Right renal cortex interstitium (tissue), 3 donors: ENCODE measurements around the gene LRRC10B. TPM values are rescaled to one million over a fixed set of nuclear protein-coding genes. Genes with fewer than 3 reads are reported as not detected.
A peak's percentile ranks its signal among the peaks of the same experiment; 100 is the strongest.
"Not testable (repeated sequence)": the region's sequence is repeated elsewhere in the genome, so short reads cannot be mapped to it uniquely, and the experiment has no call there.

Experiments used
- DNase-seq, 3 donors: peaks; one replicate each; pipeline ENCODE4 v3.0.0-alpha.2; 2013; ENCODE audit warnings: low read depth in 3 of 3, low spot score in 2 of 3
- polyA plus RNA-seq, 3 donors: library from polyadenylated mRNA; unstranded; fragments of 120-200 nt; gene quantifications; one replicate each; pipeline ENCODE4 v1.2.1, GENCODE V29; 2013; ENCODE audit not compliant: insufficient read length in 3 of 3

The LRRC10B gene
- 1 to 10 TPM in 1 of 3 donors, under 1 TPM in 2; 0.72 to 1.1 (median 0.95) TPM for polyA plus RNA-seq

- DNase-seq = no peak
Measured at GRCh38 chr11:61507962-61508861, at the start of gene LRRC10B. TSS of gene LRRC10B (plus strand) at chr11:61508749. CDS start at chr11:61508999, 250 bp downstream.

- no peak for DNase-seq
Measured at GRCh38 chr11:61460474-61460881, 48.1 kb upstream of the LRRC10B start.

GRCh38 chr11:61460986-61461385, 47.6 kb upstream of the LRRC10B start:
- no peak for DNase-seq

GRCh38 chr11:61467602-61468001, 40.9 kb upstream of the LRRC10B start:
- not testable (repeated sequence) for DNase-seq

GRCh38 chr11:61468002-61468401, 40.5 kb upstream of the LRRC10B start:
- no peak for DNase-seq

- DNase-seq = no peak
Measured at GRCh38 chr11:61472282-61472681, 36.3 kb upstream of the LRRC10B start.

- no peak for DNase-seq
Measured at GRCh38 chr11:61472868-61473267, 35.7 kb upstream of the LRRC10B start.

- DNase-seq = no peak
Measured at GRCh38 chr11:61473370-61474012, 35.1 kb upstream of the LRRC10B start.

GRCh38 chr11:61474013-61474643, 34.4 kb upstream of the LRRC10B start:
- no peak for DNase-seq

- no peak for DNase-seq
Measured at GRCh38 chr11:61475433-61475832, 33.1 kb upstream of the LRRC10B start.

GRCh38 chr11:61476371-61476770, 32.2 kb upstream of the LRRC10B start:
- no peak for DNase-seq

- no peak for DNase-seq
Measured at GRCh38 chr11:61477126-61477525, 31.4 kb upstream of the LRRC10B start.

GRCh38 chr11:61477727-61478148, 30.8 kb upstream of the LRRC10B start:
- no peak for DNase-seq

- not testable (repeated sequence) for DNase-seq
Measured at GRCh38 chr11:61479360-61480058, 29.0 kb upstream of the LRRC10B start.

GRCh38 chr11:61480261-61480993, 28.1 kb upstream of the LRRC10B start:
- DNase-seq = no peak

GRCh38 chr11:61480994-61481335, 27.6 kb upstream of the LRRC10B start:
- DNase-seq = peak in 1 of 3 donors; percentile 58

- DNase-seq = no peak
Measured at GRCh38 chr11:61481806-61482205, 26.7 kb upstream of the LRRC10B start.

GRCh38 chr11:61482513-61482912, 26.0 kb upstream of the LRRC10B start:
- no peak for DNase-seq

- DNase-seq = no peak
Measured at GRCh38 chr11:61484541-61484940, 24.0 kb upstream of the LRRC10B start.

GRCh38 chr11:61485080-61485479, 23.5 kb upstream of the LRRC10B start:
- no peak for DNase-seq
